Naive thymus-derived CD4-positive, alpha-beta T cell (primary cell): ENCODE results near the gene IL26. TPM values are rescaled to one million over a fixed set of nuclear protein-coding genes. Genes with fewer than 3 reads are reported as not detected.
A peak's percentile ranks its signal among the peaks of the same experiment; 100 is the strongest.

Experiments used
- ATAC-seq: fragments of 150-1000 bp; cut with Tn5 transposase; 2 replicates; pipeline ENCODE4 v1.10.0; 2021; ENCODE audit warnings: mild to moderate bottlenecking, moderate library complexity
- CTCF ChIA-PET: fragments of 350-600 bp; sonication (Branson Sonifier 250); formaldehyde crosslinking; loops from one replicate; lab custom pipeline; 2021; ENCODE audit warnings: antibody characterized with exemption; lab: Charles Lee
- POLR2A ChIA-PET: fragments of 350-600 bp; sonication (Branson Sonifier 250); formaldehyde crosslinking; loops from one replicate; lab custom pipeline; 2021; ENCODE audit warnings: antibody characterized with exemption, inconsistent platforms; lab: Charles Lee
- DNase-seq, 9 donors: peaks; one replicate each; pipeline versions ENCODE4 v3.0.0 to v3.0.0-alpha.2; 2020 to 2022; ENCODE audit warnings: mixed read lengths in 1 of 9
- H3K27ac ChIP-seq: one replicate; pipeline ENCODE4 v1.7.0; 2013; ENCODE audit warnings: mild to moderate bottlenecking, low read depth, low read length, moderate library complexity
- H3K27me3 ChIP-seq, 2 donors: one replicate each; pipeline ENCODE4 v1.7.0; 2013; ENCODE audit warnings: low read length in 2 of 2, mild to moderate bottlenecking in 2 of 2, moderate library complexity in 2 of 2; ENCODE audit not compliant: control insufficient read depth in 2 of 2, insufficient read depth in 2 of 2
- H3K36me3 ChIP-seq, 3 experiments: 1 replicate in 2 of 3; 2 replicates in 1 of 3; pipeline ENCODE4 v1.7.0; 2013; ENCODE audit warnings: low read length in 3 of 3, mild to moderate bottlenecking in 3 of 3, moderate library complexity in 1 of 3; ENCODE audit not compliant: insufficient read depth in 3 of 3, control insufficient read depth in 2 of 3
- H3K4me1 ChIP-seq, 2 donors: one replicate each; pipeline ENCODE4 v1.7.0; 2013; ENCODE audit warnings: low read length in 2 of 2, mild to moderate bottlenecking in 2 of 2, moderate library complexity in 1 of 2; ENCODE audit not compliant: control insufficient read depth in 2 of 2, insufficient read depth in 2 of 2
- H3K4me3 ChIP-seq: 2 replicates; pipeline ENCODE4 v1.7.0; 2013; ENCODE audit warnings: mild to moderate bottlenecking, low read length
- H3K9me3 ChIP-seq, 3 experiments: 1 replicate in 2 of 3; 2 replicates in 1 of 3; pipeline ENCODE4 v1.7.0; 2013; ENCODE audit warnings: low read length in 3 of 3; ENCODE audit not compliant: control insufficient read depth in 2 of 3
- H3K27ac Mint-ChIP-seq, 9 donors: one replicate each; pipeline ENCODE4 v1.8.0; 2020 to 2022; ENCODE audit warnings: mixed read lengths in 9 of 9, mild to moderate bottlenecking in 8 of 9, moderate library complexity in 5 of 9, inconsistent platforms in 2 of 9
- H3K27me3 Mint-ChIP-seq, 5 donors: one replicate each; pipeline ENCODE4 v1.8.0; 2021 to 2022; ENCODE audit warnings: mixed read lengths in 5 of 5, mild to moderate bottlenecking in 1 of 5
- H3K36me3 Mint-ChIP-seq, 5 donors: one replicate each; pipeline ENCODE4 v1.8.0; 2020 to 2022; ENCODE audit warnings: mixed read lengths in 5 of 5, mild to moderate bottlenecking in 3 of 5, inconsistent platforms in 1 of 5
- H3K4me1 Mint-ChIP-seq, 7 donors: one replicate each; pipeline ENCODE4 v1.8.0; 2020 to 2022; ENCODE audit warnings: mixed read lengths in 7 of 7, mild to moderate bottlenecking in 3 of 7, inconsistent platforms in 1 of 7
- H3K4me3 Mint-ChIP-seq, 10 donors: one replicate each; pipeline ENCODE4 v1.8.0; 2020 to 2022; ENCODE audit warnings: mild to moderate bottlenecking in 10 of 10, mixed read lengths in 10 of 10, moderate library complexity in 6 of 10, inconsistent platforms in 2 of 10
- H3K9me3 Mint-ChIP-seq, 11 donors: one replicate each; pipeline ENCODE4 v1.8.0; 2020 to 2022; ENCODE audit warnings: mixed read lengths in 11 of 11, mild to moderate bottlenecking in 4 of 11, inconsistent platforms in 1 of 11, moderate library complexity in 1 of 11
- intact Hi-C, 2 donors: fragments of 100-400 bp; cut with micrococcal nuclease; formaldehyde crosslinking; loops; one replicate each; pipeline ENCODE4 v1.15.1; 2023
- polyA plus RNA-seq, 2 donors: library from polyadenylated mRNA; unstranded; fragments of 300-500 nt; fragmentation: Illumina TruSeq; gene quantifications; one replicate each; pipeline ENCODE4 v1.2.3, GENCODE V29; 2021
- total RNA-seq, 6 experiments: library from RNA in 5 of 6; stranded (reverse) in 5 of 6; gene quantifications; 1 replicate in 5 of 6; 2 replicates in 1 of 6; pipeline ENCODE4 v1.2.3 and lab custom pipeline; 2021 to 2026

IL26 gene
- total and polyA plus RNA-seq, 7 experiments from 2014 or later, result 4.5 TPM; not detected in 6

GRCh38 chr12:68169213-68169889 lies 56.3 kb downstream of the IL26 start:
- CTCF ChIA-PET, result interaction anchor here (0.9 kb wide), 1 partner anchor 20 kb away, joined by 5 read pairs; no protein-coding TSS in a partner anchor
- Mint-ChIP-seq H3K4me3 (no peak overlapping the region), H3K36me3 (peaks cover 0 to 8% (median 0%) of the 10 kb centered on the region in 5 donors), H3K4me1 (peaks cover 1 to 23% (median 10%) of the 10 kb centered on the region in 7 donors), H3K9me3 (no peaks in the 10 kb centered on the region), H3K27me3 (no peaks in the 10 kb centered on the region), H3K27ac (no peak overlapping the region)
- no peak overlapping the region for H3K27ac ChIP-seq
- POLR2A ChIA-PET, result interaction anchor here (0.6 kb wide), 1 partner anchor 883 kb away, joined by 3 read pairs; no protein-coding TSS in a partner anchor
- no peaks in the 10 kb centered on the region for H3K36me3 ChIP-seq
- peaks cover 0 to 11% of the 10 kb centered on the region in 2 donors for H3K4me1 ChIP-seq
- ATAC-seq, result no peak
- DNase-seq, result no peak
- H3K27me3 ChIP-seq, result no peaks in the 10 kb centered on the region
- H3K4me3 ChIP-seq, result no peak overlapping the region
- no peaks in the 10 kb centered on the region for H3K9me3 ChIP-seq
- intact Hi-C loops, result no loop called here

GRCh38 chr12:68166317-68166831 lies 59.2 kb downstream of the IL26 start:
- no peak for ATAC-seq
- Histone ChIP-seq H3K27me3 (no peaks in the 10 kb centered on the region), H3K9me3 (no peaks in the 10 kb centered on the region), H3K4me1 (peaks cover 0 to 11% of the 10 kb centered on the region in 2 donors), H3K4me3 (no peak overlapping the region), H3K36me3 (no peaks in the 10 kb centered on the region), H3K27ac (no peak overlapping the region)
- no peak overlapping the region for H3K4me3 Mint-ChIP-seq
- no peaks in the 10 kb centered on the region for H3K9me3 Mint-ChIP-seq
- peaks cover 0 to 24% (median 0%) of the 10 kb centered on the region in 7 donors for H3K4me1 Mint-ChIP-seq
- DNase-seq, result no peak
- H3K36me3 Mint-ChIP-seq, result peaks cover 0 to 6% (median 0%) of the 10 kb centered on the region in 5 donors
- ChIA-PET CTCF (interaction anchor here (0.6 kb wide), 1 partner anchor 783 kb away, joined by 3 read pairs; no protein-coding TSS in a partner anchor), POLR2A (no interaction called here)
- intact Hi-C loops, result no loop called here
- peak overlapping the region in 1 of 9 donors; percentile 36 for H3K27ac Mint-ChIP-seq
- no peaks in the 10 kb centered on the region for H3K27me3 Mint-ChIP-seq

GRCh38 chr12:68163560-68164081 lies 62.0 kb downstream of the IL26 start:
- ChIA-PET CTCF (no interaction called here), POLR2A (no interaction called here)
- Histone ChIP-seq H3K4me1 (peaks cover 0 to 22% of the 10 kb centered on the region in 2 donors), H3K27me3 (no peaks in the 10 kb centered on the region), H3K9me3 (no peaks in the 10 kb centered on the region), H3K36me3 (no peaks in the 10 kb centered on the region), H3K27ac (no peak overlapping the region), H3K4me3 (no peak overlapping the region)
- Mint-ChIP-seq H3K27ac (peak overlapping the region in 2 of 9 donors; percentile 20 to 52), H3K4me1 (peaks cover 0 to 27% (median 0%) of the 10 kb centered on the region in 7 donors), H3K27me3 (no peaks in the 10 kb centered on the region), H3K9me3 (no peaks in the 10 kb centered on the region), H3K36me3 (peaks cover 0 to 6% (median 0%) of the 10 kb centered on the region in 5 donors), H3K4me3 (peak overlapping the region in 1 of 10 donors; percentile 19)
- intact Hi-C loops, result no loop called here
- peak; percentile 40 for ATAC-seq
- DNase-seq, result no peak

- Histone ChIP-seq H3K4me3 (no peak overlapping the region), H3K36me3 (no peaks in the 10 kb centered on the region), H3K9me3 (no peaks in the 10 kb centered on the region), H3K27ac (no peak overlapping the region), H3K4me1 (peaks cover 0 to 30% of the 10 kb centered on the region in 2 donors), H3K27me3 (no peaks in the 10 kb centered on the region)
- no peaks in the 10 kb centered on the region for H3K9me3 Mint-ChIP-seq
- H3K4me1 Mint-ChIP-seq, result peaks cover 0 to 30% (median 0%) of the 10 kb centered on the region in 7 donors
- ATAC-seq, result no peak
- no peak overlapping the region for H3K27ac Mint-ChIP-seq
- H3K36me3 Mint-ChIP-seq, result peaks cover 0 to 6% (median 0%) of the 10 kb centered on the region in 5 donors
- POLR2A ChIA-PET, result interaction anchor here (0.8 kb wide), 1 partner anchor 645 kb away, joined by 5 read pairs; no protein-coding TSS in a partner anchor
- CTCF ChIA-PET, result interaction anchor here (0.7 to 0.8 kb wide), 2 partner anchors 21 to 1708 kb away, joined by 3 read pairs; no protein-coding TSS in a partner anchor
- no peak overlapping the region for H3K4me3 Mint-ChIP-seq
- H3K27me3 Mint-ChIP-seq, result no peaks in the 10 kb centered on the region
- intact Hi-C loops, result no loop called here
- DNase-seq, result no peak
Measured at GRCh38 chr12:68162374-68162773, 63.2 kb downstream of the IL26 start.

- DNase-seq, result no peak
- POLR2A ChIA-PET, result no interaction called here
Measured at GRCh38 chr12:68159681-68160304, 65.8 kb downstream of the IL26 start, which contains the start of gene IFNG. Gene IFNG, minus strand, starts transcription at chr12:68159740. Its CDS starts 125 bp downstream, at chr12:68159615.

GRCh38 chr12:68158432-68158831 lies 67.2 kb downstream of the IL26 start:
- H3K4me3 ChIP-seq, result peak overlapping the region; percentile 4
- H3K4me3 Mint-ChIP-seq, result peak overlapping the region in 2 of 10 donors; percentile 26 to 60
- CTCF ChIA-PET, result interaction anchor here (0.6 to 1.7 kb wide), 14 partner anchors 13 to 802 kb away, joined by 3 to 10 read pairs (median 4); no protein-coding TSS in a partner anchor

More at GRCh38 chr12:68159681-68160304, 65.8 kb downstream of the IL26 start, which contains the start of gene IFNG:
- H3K4me1 Mint-ChIP-seq, result peaks cover 0 to 37% (median 0%) of the 10 kb centered on the region in 7 donors
- H3K27ac Mint-ChIP-seq, result peak within 1 kb of the TSS in 3 of 9 donors; percentile 33 to 70 (median 50)
- H3K27me3 Mint-ChIP-seq, result no peaks in the 10 kb centered on the region
- CTCF ChIA-PET, result interaction anchor here (0.7 kb wide), 1 partner anchor 16 kb away, joined by 3 read pairs; no protein-coding TSS in a partner anchor
- peaks cover 0 to 4% (median 0%) of the 10 kb centered on the region in 5 donors for H3K36me3 Mint-ChIP-seq
- Histone ChIP-seq H3K36me3 (no peaks in the 10 kb centered on the region), H3K4me1 (peaks cover 0 to 43% of the 10 kb centered on the region in 2 donors), H3K4me3 (peak within 1 kb of the TSS; percentile 4), H3K27ac (no peak within 1 kb of the TSS), H3K27me3 (no peaks in the 10 kb centered on the region), H3K9me3 (no peaks in the 10 kb centered on the region)
- no peaks in the 10 kb centered on the region for H3K9me3 Mint-ChIP-seq
- peak; percentile 79 for ATAC-seq
- intact Hi-C loops, result loop anchor here (2.0 to 10.0 kb wide), 6 partner anchors 21 to 805 kb away; no protein-coding TSS in a partner anchor
- peak within 1 kb of the TSS in 2 of 10 donors; percentile 63 for H3K4me3 Mint-ChIP-seq

More at GRCh38 chr12:68158432-68158831, 67.2 kb downstream of the IL26 start:
- intact Hi-C loops, result loop anchor here (1.0 to 10.0 kb wide), 7 partner anchors 22 to 804 kb away; no protein-coding TSS in a partner anchor
- Mint-ChIP-seq H3K9me3 (peaks cover 0 to 4% (median 0%) of the 10 kb centered on the region in 11 donors), H3K36me3 (peaks cover 0 to 6% (median 0%) of the 10 kb centered on the region in 5 donors), H3K27me3 (peaks cover 0 to 3% (median 0%) of the 10 kb centered on the region in 5 donors), H3K4me1 (peaks cover 0 to 30% (median 0%) of the 10 kb centered on the region in 7 donors), H3K27ac (no peak overlapping the region)
- POLR2A ChIA-PET, result interaction anchor here (0.5 to 1.2 kb wide), 4 partner anchors 18 to 773 kb away, joined by 3 read pairs; no protein-coding TSS in a partner anchor
- peaks cover 0 to 37% of the 10 kb centered on the region in 2 donors for H3K4me1 ChIP-seq
- no peaks in the 10 kb centered on the region for H3K36me3 ChIP-seq
- H3K9me3 ChIP-seq, result no peaks in the 10 kb centered on the region
- peak in 5 of 9 donors; percentile 20 to 48 (median 23) for DNase-seq
- no peaks in the 10 kb centered on the region for H3K27me3 ChIP-seq
- peak; percentile 77 for ATAC-seq
- no peak overlapping the region for H3K27ac ChIP-seq
